VCaP (cell line): ENCODE measurements around the gene ADGRG7.

ENCODE experiments used
- H3K27ac ChIP-seq: fragments of 450-650 bp; 2 replicates; pipeline ENCODE4 v1.5.1; 2017
- TF ChIP-seq, protein P1 (sequence below): fragments of 450-650 bp; conservative IDR thresholded peaks from 2 replicates; pipeline ENCODE4 v1.5.1; 2017; ENCODE audit warnings: mild to moderate bottlenecking, moderate library complexity

Gene ADGRG7

DNA sequence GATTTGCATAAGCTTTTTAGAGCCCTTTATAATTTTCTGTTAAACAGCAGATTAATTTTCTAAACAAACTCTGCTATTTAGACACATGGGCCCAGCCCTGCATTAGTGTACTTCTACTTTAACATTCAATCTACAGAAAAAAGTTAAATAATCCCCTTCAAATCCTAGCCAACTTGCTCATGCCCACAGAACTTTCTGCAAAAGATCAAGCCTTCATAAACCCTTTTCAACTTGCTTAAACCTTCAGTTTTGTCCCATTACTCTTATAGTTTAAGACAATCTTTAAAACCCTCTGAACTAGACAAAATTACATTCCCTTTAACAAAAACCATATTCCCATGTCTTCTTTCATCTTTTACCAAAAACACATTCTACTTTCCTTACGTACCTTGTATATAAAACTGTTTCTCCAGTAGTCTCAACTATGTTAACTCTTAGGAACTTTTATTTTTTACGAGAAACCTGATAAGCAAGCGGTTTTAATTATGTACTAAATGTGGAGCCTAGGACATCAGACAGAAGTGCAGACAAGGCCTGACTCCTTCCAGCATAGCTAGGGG lies 25.2 kb upstream of the ADGRG7 start:
- TF ChIP-seq, protein P1, sequence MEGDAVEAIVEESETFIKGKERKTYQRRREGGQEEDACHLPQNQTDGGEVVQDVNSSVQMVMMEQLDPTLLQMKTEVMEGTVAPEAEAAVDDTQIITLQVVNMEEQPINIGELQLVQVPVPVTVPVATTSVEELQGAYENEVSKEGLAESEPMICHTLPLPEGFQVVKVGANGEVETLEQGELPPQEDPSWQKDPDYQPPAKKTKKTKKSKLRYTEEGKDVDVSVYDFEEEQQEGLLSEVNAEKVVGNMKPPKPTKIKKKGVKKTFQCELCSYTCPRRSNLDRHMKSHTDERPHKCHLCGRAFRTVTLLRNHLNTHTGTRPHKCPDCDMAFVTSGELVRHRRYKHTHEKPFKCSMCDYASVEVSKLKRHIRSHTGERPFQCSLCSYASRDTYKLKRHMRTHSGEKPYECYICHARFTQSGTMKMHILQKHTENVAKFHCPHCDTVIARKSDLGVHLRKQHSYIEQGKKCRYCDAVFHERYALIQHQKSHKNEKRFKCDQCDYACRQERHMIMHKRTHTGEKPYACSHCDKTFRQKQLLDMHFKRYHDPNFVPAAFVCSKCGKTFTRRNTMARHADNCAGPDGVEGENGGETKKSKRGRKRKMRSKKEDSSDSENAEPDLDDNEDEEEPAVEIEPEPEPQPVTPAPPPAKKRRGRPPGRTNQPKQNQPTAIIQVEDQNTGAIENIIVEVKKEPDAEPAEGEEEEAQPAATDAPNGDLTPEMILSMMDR: no peak
- no peak overlapping the region for H3K27ac ChIP-seq

DNA sequence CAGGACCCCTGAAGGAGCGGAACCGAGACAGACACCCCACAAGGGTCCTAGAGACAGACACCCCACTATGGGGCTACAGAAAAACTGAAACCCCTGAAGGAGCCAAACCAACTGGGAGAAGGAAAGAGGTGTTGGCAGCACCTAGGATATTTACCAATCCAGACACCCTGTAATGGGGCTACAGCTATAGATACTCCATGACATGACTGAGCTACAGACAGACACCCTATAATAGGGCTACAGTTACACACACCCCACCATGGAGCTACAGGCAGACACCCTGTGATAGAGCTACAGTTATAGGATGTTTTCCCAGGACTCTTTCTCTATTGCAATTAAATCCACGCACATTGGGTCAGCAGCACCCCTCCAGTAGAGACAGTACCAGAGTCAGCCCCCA lies 22.6 kb upstream of the ADGRG7 start:
- TF ChIP-seq, protein P1: no peak
- H3K27ac ChIP-seq: no peak overlapping the region

DNA sequence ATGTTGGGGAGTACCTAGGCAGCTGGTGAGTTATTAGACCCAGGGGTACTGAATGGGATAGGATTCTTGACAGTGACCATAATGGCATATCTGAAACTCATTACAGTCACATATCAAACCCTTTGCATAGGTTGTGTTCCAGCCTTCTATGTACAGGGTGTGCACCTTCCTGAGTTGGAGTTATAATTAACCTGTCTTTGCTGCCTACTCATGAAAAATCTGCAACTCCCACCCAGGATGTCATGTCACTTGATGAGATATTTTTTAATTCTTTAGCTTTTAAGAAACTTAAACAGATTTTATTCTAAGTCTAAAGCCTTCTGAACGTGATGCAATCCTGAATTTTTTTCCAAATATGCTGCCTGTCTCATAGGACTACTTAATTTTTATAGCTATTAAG lies 21.1 kb upstream of the ADGRG7 start:
- TF ChIP-seq, protein P1: no peak
- no peak overlapping the region for H3K27ac ChIP-seq

DNA sequence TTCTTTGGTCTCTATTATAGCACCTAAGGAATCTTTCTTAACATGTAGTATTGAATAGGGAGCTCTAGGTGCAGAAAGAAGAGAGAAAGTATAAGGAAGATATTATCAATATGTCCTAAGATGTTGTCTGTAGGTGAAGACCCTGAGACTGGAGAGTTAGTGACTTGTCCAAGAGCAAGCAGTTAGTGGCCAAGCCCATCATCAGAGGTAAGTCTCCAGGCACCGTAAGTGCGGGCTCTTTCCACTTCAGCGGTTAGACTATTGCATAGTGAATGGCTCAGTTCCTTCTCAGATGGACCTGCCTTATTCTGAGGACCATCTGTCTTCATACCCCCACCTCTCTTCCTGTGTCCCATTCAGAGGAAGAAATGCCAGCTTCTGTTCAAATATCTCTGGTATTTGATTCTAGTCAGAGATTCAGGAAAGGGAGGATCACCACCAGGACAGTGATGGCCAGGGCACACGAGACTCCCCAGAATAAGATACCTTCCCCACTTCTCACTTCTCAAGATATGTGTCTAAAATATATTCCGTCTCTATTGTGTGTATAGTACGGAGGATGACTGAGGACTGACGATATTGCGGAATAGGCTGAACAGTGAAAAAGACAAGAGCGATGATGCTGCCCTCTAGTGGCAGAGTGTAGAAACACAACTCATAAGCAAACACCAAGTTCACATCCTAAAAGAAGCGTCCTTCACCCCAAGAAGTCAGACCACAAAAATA lies 19.1 kb upstream of the ADGRG7 start:
- TF ChIP-seq, protein P1: peak; percentile 86
- peak overlapping the region; percentile 94 for H3K27ac ChIP-seq

DNA sequence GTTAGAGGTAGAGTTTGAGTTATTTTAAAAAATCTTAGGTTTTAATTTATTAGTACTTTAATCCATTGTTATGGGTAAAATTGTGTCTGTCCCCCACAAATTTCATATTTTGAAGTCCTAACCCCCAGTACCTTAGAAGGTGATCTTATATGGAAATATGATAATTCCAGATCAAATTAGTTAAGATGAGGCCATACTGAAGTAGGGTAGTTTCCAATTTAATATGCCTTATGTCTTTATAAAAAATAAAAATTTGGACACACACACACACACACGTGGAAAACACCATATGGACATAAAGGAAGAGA lies 18.6 kb upstream of the ADGRG7 start:
- peak overlapping the region; percentile 94 for H3K27ac ChIP-seq
- TF ChIP-seq, protein P1: peak; percentile 58

GRCh38 chr3:100591411-100591810 lies 18.0 kb upstream of the ADGRG7 start:
- TF ChIP-seq, protein P1: no peak
- peak overlapping the region; percentile 94 for H3K27ac ChIP-seq

- TF ChIP-seq, protein P1: no peak
- H3K27ac ChIP-seq: no peak overlapping the region
These were observed 9.0 kb upstream of the ADGRG7 start for GRCh38 chr3:100600181-100601042.
